T-helper 17 cell (primary cell): ENCODE results near the gene TMEM202. TPM values are rescaled to one million over a fixed set of nuclear protein-coding genes. Genes with fewer than 3 reads are reported as not detected.

Experiments used
- total RNA-seq, 4 donors: library from RNA in 2 of 4; stranded (reverse) in 2 of 4; gene quantifications; one replicate each; pipeline ENCODE4 v1.2.3 and lab custom pipeline; 2022 to 2026

The TMEM202 gene
- total RNA-seq, 2 donors from 2014 or later = not detected

Other genes with a start within 250 kb of the TMEM202 start
- not detected for gene GRAMD2A, start 200.5 kb upstream of the TMEM202 start, total RNA-seq
- 100 to 1,000 TPM; 343 to 428 TPM for gene PKM, start 167.1 kb upstream of the TMEM202 start, total RNA-seq
- gene PARP6, start 125.8 kb upstream of the TMEM202 start, total RNA-seq = 100 to 1,000 TPM; 109 to 112 TPM
- gene CELF6, start 78.1 kb upstream of the TMEM202 start, total RNA-seq = 1 to 10 TPM; 1.4 to 1.9 TPM
- gene HEXA, start 22.3 kb upstream of the TMEM202 start, total RNA-seq = 10 to 100 TPM; 69.9 to 87.1 TPM
- gene ARIH1, start 76.0 kb downstream of the TMEM202 start, total RNA-seq = 100 to 1,000 TPM; 202 to 238 TPM